ENCODE data around the gene TMOD2.

GRCh38 chr15:51846463-51847230 lies 95.2 kb downstream of the TMOD2 start:
- no peak for TF ChIP-seq TAF1 (IDR thresholded peaks at IDR 0.05; ENCODE audit: low read depth)
- no peak for TF ChIP-seq MAX (IDR thresholded peaks at IDR 0.05)

Measured in Ishikawa (cell line).